H1 (cell line): ENCODE measurements around the gene PHACTR2. TPM values are rescaled to one million over a fixed set of nuclear protein-coding genes. Genes with fewer than 3 reads are reported as not detected.

Source experiments
- CTCF ChIA-PET: fragments of 300-600 bp; sonication (Branson Sonifier 250); formaldehyde crosslinking; loops from one replicate; lab custom pipeline; 2021; ENCODE audit not compliant: partially characterized antibody; lab: Charles Lee
- POLR2A ChIA-PET: fragments of 300-600 bp; sonication (Branson Sonifier 250); formaldehyde crosslinking; loops from one replicate; lab custom pipeline; 2021; ENCODE audit warnings: inconsistent platforms; ENCODE audit not compliant: partially characterized antibody; lab: Charles Lee
- DNase-seq, 2 experiments: peaks; one replicate each; pipeline versions ENCODE4 v3.0.0 to v3.0.0-alpha.2; 2010 to 2022; ENCODE audit warnings: low spot score in 2 of 2, low read depth in 1 of 2, mixed read lengths in 1 of 2
- FAIRE-seq: peaks from 2 replicates; lab custom pipeline; 2011; peaks lifted over from hg19 to GRCh38; lab: Jason Lieb, UNC
- H2AFZ ChIP-seq: 2 replicates; pipeline ENCODE4 v1.8.1; 2012; ENCODE audit warnings: low read length, inconsistent platforms
- H2AK5ac ChIP-seq: 2 replicates; pipeline ENCODE4 v1.6.1; 2013; ENCODE audit warnings: low read depth, low read length
- H2BK120ac ChIP-seq: replicated peaks from 2 replicates; pipeline ENCODE3; 2013; ENCODE audit warnings: low read depth, low read length, inconsistent platforms
- H2BK12ac ChIP-seq: 2 replicates; pipeline ENCODE4 v1.6.1; 2013; ENCODE audit warnings: low read depth, low read length
- H2BK15ac ChIP-seq: 2 replicates; pipeline ENCODE4 v1.6.1; 2013; ENCODE audit warnings: low read length
- H2BK20ac ChIP-seq: 2 replicates; pipeline ENCODE4 v1.6.1; 2013; ENCODE audit warnings: low read length
- H2BK5ac ChIP-seq: 2 replicates; pipeline ENCODE4 v1.6.1; 2013; ENCODE audit warnings: low read depth, low read length
- H3K14ac ChIP-seq: 2 replicates; pipeline ENCODE4 v1.6.1; 2013; ENCODE audit warnings: inconsistent platforms; ENCODE audit not compliant: insufficient read length
- H3K18ac ChIP-seq: 2 replicates; pipeline ENCODE4 v1.6.1; 2013; ENCODE audit warnings: low read length; ENCODE audit errors: extremely low read depth
- H3K23ac ChIP-seq: 2 replicates; pipeline ENCODE4 v1.6.1; 2013; ENCODE audit warnings: inconsistent platforms; ENCODE audit not compliant: insufficient read length
- H3K23me2 ChIP-seq: 2 replicates; pipeline ENCODE4 v1.6.1; 2013; ENCODE audit warnings: low read depth, low read length
- H3K27ac ChIP-seq: 2 replicates; pipeline ENCODE4 v1.6.1; 2011; ENCODE audit warnings: low read depth, low read length, inconsistent platforms
- H3K27me3 ChIP-seq, 4 experiments: replicated peaks in 1 of 4; 1 replicate in 1 of 4; 2 replicates in 3 of 4; pipeline versions ENCODE4 v1.6.1 to v1.8.1; 2011 to 2013; ENCODE audit warnings: low read length in 3 of 4, mild to moderate bottlenecking in 3 of 4, inconsistent platforms in 2 of 4, mixed read lengths in 2 of 4, moderate library complexity in 1 of 4; ENCODE audit not compliant: control insufficient read depth in 3 of 4, insufficient read depth in 3 of 4; ENCODE audit errors: extremely low read depth in 1 of 4
- H3K36me3 ChIP-seq, 4 experiments: 2 replicates each; pipeline versions ENCODE4 v1.6.1 to v1.8.1; 2011 to 2013; ENCODE audit warnings: mild to moderate bottlenecking in 4 of 4, low read length in 3 of 4, moderate library complexity in 2 of 4, control low read depth in 1 of 4, inconsistent platforms in 1 of 4; ENCODE audit not compliant: insufficient read depth in 4 of 4, control insufficient read depth in 2 of 4
- H3K4ac ChIP-seq: replicated peaks from 2 replicates; pipeline ENCODE3; 2013; ENCODE audit warnings: low read length, low read depth, mixed read lengths, inconsistent platforms; ENCODE audit not compliant: insufficient read length
- H3K4me1 ChIP-seq, 4 experiments: replicated peaks in 1 of 4; 1 replicate in 1 of 4; 2 replicates in 3 of 4; pipeline versions ENCODE4 v1.6.1 to v1.8.1; 2011 to 2013; ENCODE audit warnings: low read length in 3 of 4, inconsistent platforms in 2 of 4, mixed read lengths in 1 of 4; ENCODE audit not compliant: insufficient read depth in 4 of 4, control insufficient read depth in 3 of 4
- H3K4me2 ChIP-seq, 2 experiments: 2 replicates each; pipeline versions ENCODE4 v1.6.1 to v1.8.1; 2011 to 2013; ENCODE audit warnings: low read depth in 2 of 2, low read length in 2 of 2, control low read depth in 1 of 2, inconsistent platforms in 1 of 2, mild to moderate bottlenecking in 1 of 2; ENCODE audit not compliant: insufficient read depth in 1 of 2
- H3K4me3 ChIP-seq, 4 experiments: fragments of 200-600, 300-600 bp in 1 of 4; sonication (generic), shearing (Covaris generic), sonication (Bioruptor Twin) in 1 of 4; 2 replicates each; pipeline versions ENCODE4 v1.5.1 to v1.8.1; 2011 to 2016; ENCODE audit warnings: low read length in 4 of 4, low read depth in 3 of 4, control low read depth in 2 of 4, inconsistent platforms in 2 of 4, mild to moderate bottlenecking in 2 of 4, mixed read lengths in 1 of 4, moderate library complexity in 1 of 4; ENCODE audit not compliant: insufficient read depth in 2 of 4; ENCODE audit errors: extremely low read depth in 1 of 4
- H3K56ac ChIP-seq: replicated peaks from 2 replicates; pipeline ENCODE3; 2013; ENCODE audit warnings: low read depth, mild to moderate bottlenecking, mixed read lengths, low read length, inconsistent platforms; ENCODE audit not compliant: insufficient read length
- H3K79me1 ChIP-seq: 2 replicates; pipeline ENCODE4 v1.6.1; 2013; ENCODE audit warnings: low read depth, low read length, control low read depth
- H3K79me2 ChIP-seq, 2 experiments: 2 replicates each; pipeline versions ENCODE4 v1.6.1 to v1.8.1; 2012 to 2013; ENCODE audit warnings: low read length in 2 of 2, mild to moderate bottlenecking in 2 of 2, inconsistent platforms in 1 of 2; ENCODE audit not compliant: insufficient read depth in 2 of 2, control insufficient read depth in 1 of 2
- H3K9ac ChIP-seq, 4 experiments: replicated peaks in 1 of 4; 1 replicate in 1 of 4; 2 replicates in 3 of 4; pipeline versions ENCODE4 v1.6.1 to v1.8.1; 2011 to 2013; ENCODE audit warnings: low read depth in 3 of 4, low read length in 3 of 4, control low read depth in 2 of 4, mild to moderate bottlenecking in 2 of 4, moderate library complexity in 2 of 4, inconsistent platforms in 1 of 4; ENCODE audit errors: extremely low read depth in 1 of 4
- H3K9me3 ChIP-seq, 2 experiments: 2 replicates each; pipeline versions ENCODE4 v1.6.1 to v1.8.1; 2012 to 2013; ENCODE audit warnings: mild to moderate bottlenecking in 2 of 2, moderate library complexity in 2 of 2, control low read depth in 1 of 2, inconsistent platforms in 1 of 2, low read depth in 1 of 2, low read length in 1 of 2, mixed read lengths in 1 of 2; ENCODE audit not compliant: insufficient read depth in 2 of 2
- H4K20me1 ChIP-seq, 2 experiments: replicated peaks in 1 of 2; 2 replicates each; pipeline versions ENCODE3 to v1.8.1; 2011 to 2013; ENCODE audit warnings: inconsistent platforms in 2 of 2, low read length in 2 of 2, mild to moderate bottlenecking in 1 of 2; ENCODE audit not compliant: insufficient read depth in 2 of 2, control insufficient read depth in 1 of 2
- H4K5ac ChIP-seq: 2 replicates; pipeline ENCODE4 v1.6.1; 2013; ENCODE audit warnings: low read length, low read depth, mixed read lengths, inconsistent platforms; ENCODE audit not compliant: insufficient read length
- H4K8ac ChIP-seq: 2 replicates; pipeline ENCODE4 v1.8.0; 2013; ENCODE audit warnings: mild to moderate bottlenecking, moderate library complexity, low read length, inconsistent platforms; ENCODE audit not compliant: insufficient read depth; ENCODE audit errors: extremely low read depth
- H4K91ac ChIP-seq: replicated peaks from 2 replicates; pipeline ENCODE3; 2013; ENCODE audit warnings: low read length, mixed read lengths, inconsistent platforms; ENCODE audit not compliant: insufficient read length
- BRCA1 ChIP-seq: IDR thresholded peaks from 2 replicates; pipeline ENCODE4 v1.6.1; 2012; ENCODE audit warnings: low read depth, low read length, improper control_type of control experiment
- CHD2 ChIP-seq: IDR thresholded peaks from 2 replicates; pipeline ENCODE4 v1.6.1; 2012; ENCODE audit warnings: low read length, improper control_type of control experiment
- GABPA ChIP-seq: IDR thresholded peaks from 2 replicates; pipeline ENCODE4 v1.6.1; 2011; ENCODE audit warnings: mild to moderate bottlenecking, low read length, moderate library complexity, borderline replicate concordance; ENCODE audit not compliant: insufficient read depth
- HDAC2 ChIP-seq, 2 experiments: fragments of 300-600 bp in 1 of 2; sonication (generic) in 1 of 2; IDR thresholded peaks; 2 replicates each; pipeline ENCODE4 v1.6.1; 2011 to 2012; ENCODE audit warnings: low read depth in 2 of 2, low read length in 2 of 2, mild to moderate bottlenecking in 2 of 2, moderate library complexity in 2 of 2, borderline replicate concordance in 1 of 2, inconsistent platforms in 1 of 2
- MAFK ChIP-seq: IDR thresholded peaks from 2 replicates; pipeline ENCODE4 v1.6.1; 2012; ENCODE audit warnings: low read depth, mild to moderate bottlenecking, improper control_type of control experiment, low read length
- RNF2 ChIP-seq: fragments of 200-900, 300-1000 bp; sonication (generic); IDR thresholded peaks from 2 replicates; pipeline ENCODE4 v1.7.1; 2016; ENCODE audit warnings: borderline replicate concordance, low read depth, mild to moderate bottlenecking, antibody characterized with exemption, low read length; ENCODE audit not compliant: poor library complexity, severe bottlenecking; ENCODE audit errors: missing control alignments
- SIN3A ChIP-seq, 2 experiments: IDR thresholded peaks in 1 of 2; conservative IDR thresholded peaks in 1 of 2; 2 replicates each; pipeline ENCODE4 v1.6.1; 2011 to 2012; ENCODE audit warnings: low read length in 2 of 2, improper control_type of control experiment in 1 of 2, low read depth in 1 of 2, mild to moderate bottlenecking in 1 of 2
- SP1 ChIP-seq: IDR thresholded peaks from 2 replicates; pipeline ENCODE4 v1.6.1; 2011; ENCODE audit warnings: low read depth, low read length
- SP2 ChIP-seq: IDR thresholded peaks from 2 replicates; pipeline ENCODE4 v1.6.1; 2012; ENCODE audit warnings: mild to moderate bottlenecking, low read length, inconsistent platforms
- TAF1 ChIP-seq: IDR thresholded peaks from 2 replicates; pipeline ENCODE4 v1.6.1; 2011; ENCODE audit warnings: mild to moderate bottlenecking, low read depth, low read length
- TAF7 ChIP-seq: optimal IDR thresholded peaks from 2 replicates; pipeline ENCODE3; 2011; ENCODE audit warnings: low read depth, mild to moderate bottlenecking, inconsistent platforms, low read length, moderate library complexity, borderline replicate concordance
- YY1 ChIP-seq: IDR thresholded peaks from 2 replicates; pipeline ENCODE4 v1.6.1; 2011; ENCODE audit warnings: low read depth, mild to moderate bottlenecking, low read length
- WGBS, 2 experiments: shearing (Covaris generic) in 1 of 2; methylation state at CpG; one replicate each; pipeline versions ENCODE4 v1.1.6 to v1.1.7; 2013 to 2015; ENCODE audit warnings: low lambda C conversion rate in 2 of 2, mixed read lengths in 2 of 2, inconsistent platforms in 1 of 2, low coverage in 1 of 2, missing lambda C conversion rate in 1 of 2; ENCODE audit not compliant: insufficient replicate concordance in 2 of 2, insufficient coverage in 1 of 2, insufficient read length in 1 of 2; ENCODE audit errors: extremely low coverage in 1 of 2, missing lambda C conversion rate in 1 of 2; 5-methylcytosine and 5-hydroxymethylcytosine counted together
- polyA plus RNA-seq, 7 experiments: library from polyadenylated mRNA; depleted of rRNA in 3 of 7; stranded (reverse) in 5 of 7; unstranded in 2 of 7; fragments of >200 nt in 5 of 7; fragments of 200-250 nt in 2 of 7; gene quantifications; 1 replicate in 5 of 7; 2 replicates in 1 of 7; 4 replicates in 1 of 7; pipeline versions ENCODE4 v1.2.1 to v1.2.3, GENCODE V29; 2011 to 2013; ENCODE audit warnings: missing spikeins in 2 of 7, mixed read lengths in 2 of 7
- total RNA-seq: library from RNA; stranded (reverse); fragmentation: NEBNext Ultra II Directional; extraction: Animal tissue kit (Norgen Biotek cat#: 25700); gene quantifications from 2 replicates; pipeline ENCODE4 v1.2.1, GENCODE V29; 2021

PHACTR2 gene
- total and polyA plus RNA-seq, 2 of the 8 experiments (the other 6 are each of a cell fraction or from before 2014, with no cell fraction given) = 16.9 to 131 TPM

- Histone ChIP-seq H3K23ac (no peak overlapping the region), H3K79me1 (no peaks in the 10 kb centered on the region), H2BK120ac (no peak overlapping the region), H3K9me3 (no peaks in the 10 kb centered on the region), H4K8ac (no peak overlapping the region), H4K91ac (no peak overlapping the region), H3K56ac (no peak overlapping the region), H4K5ac (no peak overlapping the region), H3K4ac (no peak overlapping the region), H3K23me2 (peaks cover 2% of the 10 kb centered on the region; the same call in 1 of the 2 replicates), H2BK20ac (no peak overlapping the region), H2BK5ac (no peak overlapping the region), H2BK12ac (no peak overlapping the region), H3K27me3 (no peaks in the 10 kb centered on the region), H3K4me2 (no peak overlapping the region), H2AFZ (no peak overlapping the region), H2BK15ac (no peak overlapping the region), H3K9ac (no peak overlapping the region), H4K20me1 (no peaks in the 10 kb centered on the region), H3K14ac (no peak overlapping the region), H3K4me3 (no peak overlapping the region), H2AK5ac (no peak overlapping the region), H3K4me1 (peaks cover 3 to 26% (median 20%) of the 10 kb centered on the region in 4 experiments), H3K27ac (no peak overlapping the region), H3K18ac (no peak overlapping the region), H3K36me3 (peaks cover 0 to 25% (median 9%) of the 10 kb centered on the region in 4 experiments; a peak in 7 of 8 replicates), H3K79me2 (peaks cover 0 to 26% of the 10 kb centered on the region in 2 experiments; a peak in 2 of 4 replicates)
- FAIRE-seq (peak; percentile 32), DNase-seq (no peak)
- TF ChIP-seq SP1 (no peak), MAFK (no peak), YY1 (no peak), HDAC2 (IDR thresholded peaks at IDR 0.05; ENCODE audit: borderline replicate concordance in 1 of 2, low read depth in 2 of 2, low read length in 2 of 2) (no peak), TAF1 (no peak), SP2 (no peak), RNF2 (no peak), GABPA (no peak), TAF7 (no peak), BRCA1 (no peak), SIN3A (conservative IDR thresholded peaks at IDR 0.05 in 1 of 2, IDR thresholded peaks at IDR 0.05 in 1 of 2; ENCODE audit: low read depth in 1 of 2, low read length in 2 of 2) (no peak), CHD2 (no peak)
- ChIA-PET CTCF (interaction anchor here (1.6 kb wide), 2 partner anchors 10 to 188 kb away, joined by 3 to 6 read pairs; no protein-coding TSS in a partner anchor), POLR2A (no interaction called here)
- 84% methylated on average over 2 of the region's 2 CpGs; no CpG with 5 or more reads in 1 of the 2 experiments for WGBS, 2 experiments
Measured at GRCh38 chr6:143752459-143752858, 74.7 kb downstream of the PHACTR2 start.
